GM12878 (cell line): Measurements from ENCODE around the gene MRM1. TPM values are rescaled to one million over a fixed set of nuclear protein-coding genes. Genes with fewer than 3 reads are reported as not detected.

Experiments
- ATAC-seq: fragments of 200-7000 bp; cut with Tn5 transposase; 3 replicates; pipeline ENCODE4 v1.9.1; 2020; ENCODE audit warnings: mild to moderate bottlenecking, moderate library complexity
- BruUV-seq: library from RNA; stranded (reverse); fragments of 400-500 nt; replicated peaks from 2 replicates; lab custom pipeline; 2021; lab: Mats Ljungman, UMichigan
- CTCF ChIA-PET: fragments of 300-600 bp; sonication (Branson Sonifier 250); formaldehyde crosslinking; extraction: SDS; loops from one replicate; lab custom pipeline; 2021; ENCODE audit warnings: inconsistent platforms; lab: Yijun Ruan, JAX
- POLR2A ChIA-PET: fragments of 350-600 bp; formaldehyde crosslinking; extraction: SDS; loops from one replicate; lab custom pipeline; 2021; ENCODE audit warnings: inconsistent platforms; lab: Charles Lee
- RAD21 ChIA-PET: fragments of 300-600 bp; sonication (Branson Sonifier 250); formaldehyde crosslinking; loops from one replicate; lab custom pipeline; 2023; ENCODE audit warnings: antibody characterized with exemption; ENCODE audit not compliant: unreplicated experiment; lab: Charles Lee
- SMC1A ChIA-PET: fragments of 300-600 bp; sonication (Branson Sonifier 250); formaldehyde crosslinking; loops from one replicate; lab custom pipeline; 2023; ENCODE audit not compliant: unreplicated experiment, uncharacterized antibody; lab: Charles Lee
- DNase-seq: peaks from one replicate; pipeline ENCODE4 v3.0.0-alpha.2; 2011; ENCODE audit warnings: low read depth, low spot score
- FAIRE-seq: peaks from 3 replicates; lab custom pipeline; 2011; peaks lifted over from hg19 to GRCh38; lab: Jason Lieb, UNC
- H2AFZ ChIP-seq: 2 replicates; pipeline ENCODE4 v1.6.0; 2011; ENCODE audit warnings: low read depth, low read length, control low read depth; ENCODE audit not compliant: control insufficient read depth
- H3K27ac ChIP-seq: 2 replicates; pipeline ENCODE4 v1.5.1; 2011; ENCODE audit warnings: control low read depth; ENCODE audit not compliant: control insufficient read depth, insufficient read depth
- H3K27me3 ChIP-seq, 2 experiments: replicated peaks in 1 of 2; 2 replicates each; pipeline versions ENCODE4 v1.6.0 to v1.6.1; 2011; ENCODE audit warnings: low read length in 1 of 2; ENCODE audit not compliant: control insufficient read depth in 2 of 2, insufficient read depth in 2 of 2
- H3K36me3 ChIP-seq, 2 experiments: 2 replicates each; pipeline ENCODE4 v1.5.1; 2011; ENCODE audit warnings: low read length in 1 of 2; ENCODE audit not compliant: control insufficient read depth in 2 of 2, insufficient read depth in 2 of 2
- H3K4me1 ChIP-seq: 2 replicates; pipeline ENCODE4 v1.6.1; 2011; ENCODE audit warnings: mild to moderate bottlenecking, low read length, moderate library complexity, mixed read lengths; ENCODE audit not compliant: control insufficient read depth, insufficient read depth
- H3K4me2 ChIP-seq: 2 replicates; pipeline ENCODE4 v1.6.0; 2011; ENCODE audit warnings: control low read depth; ENCODE audit not compliant: control insufficient read depth, insufficient read depth
- H3K4me3 ChIP-seq: fragments of 200-600 bp; sonication (generic); 2 replicates; pipeline ENCODE4 v1.5.1; 2016
- H3K79me2 ChIP-seq: 2 replicates; pipeline ENCODE4 v1.6.0; 2011; ENCODE audit warnings: low read length; ENCODE audit not compliant: control insufficient read depth, insufficient read depth
- H3K9ac ChIP-seq: 2 replicates; pipeline ENCODE4 v1.8.0; 2011; ENCODE audit warnings: low read length, control low read depth, mixed read lengths; ENCODE audit not compliant: control insufficient read depth, insufficient read depth
- H3K9me3 ChIP-seq: replicated peaks from 3 replicates; pipeline ENCODE4 v1.5.1; 2011; ENCODE audit warnings: mild to moderate bottlenecking, low read length; ENCODE audit not compliant: control insufficient read depth, insufficient read depth
- H4K20me1 ChIP-seq: 2 replicates; pipeline ENCODE4 v1.6.0; 2011; ENCODE audit not compliant: control insufficient read depth, insufficient read depth
- ASH2L ChIP-seq: fragments of 300-600, 200-600 bp; sonication (generic); IDR thresholded peaks from 2 replicates; pipeline ENCODE4 v1.6.1; 2017; ENCODE audit warnings: low read depth, mild to moderate bottlenecking, borderline replicate concordance
- BACH1 ChIP-seq: fragments of 450-650 bp; IDR thresholded peaks from 2 replicates; pipeline ENCODE4 v1.6.1; 2017; ENCODE audit warnings: mild to moderate bottlenecking, borderline replicate concordance
- CBFB ChIP-seq: IDR thresholded peaks from 2 replicates; pipeline ENCODE4 v1.6.1; 2016; ENCODE audit warnings: antibody characterized with exemption, low read depth
- E4F1 ChIP-seq: fragments of 450-650 bp; IDR thresholded peaks from 2 replicates; pipeline ENCODE4 v1.6.1; 2018; ENCODE audit warnings: borderline replicate concordance, mild to moderate bottlenecking; ENCODE audit not compliant: partially characterized antibody
- EP300 ChIP-seq, 2 experiments: fragments of 150-350 bp in 1 of 2; IDR thresholded peaks; 2 replicates each; pipeline ENCODE4 v1.6.1; 2011 to 2012; ENCODE audit warnings: low read depth in 2 of 2, low read length in 2 of 2, borderline replicate concordance in 1 of 2, improper control_type of control experiment in 1 of 2, inconsistent platforms in 1 of 2; ENCODE audit not compliant: control insufficient read depth in 1 of 2
- FOXK2 ChIP-seq: fragments of 450-650 bp; IDR thresholded peaks from 2 replicates; pipeline ENCODE4 v1.6.1; 2017; ENCODE audit warnings: mild to moderate bottlenecking, moderate library complexity
- KAT2A ChIP-seq: conservative IDR thresholded peaks from 2 replicates; pipeline ENCODE4 v1.6.1; 2011; ENCODE audit warnings: low read depth, low read length; ENCODE audit not compliant: control insufficient read depth
- NKRF ChIP-seq: fragments of 450-650 bp; conservative IDR thresholded peaks from 2 replicates; pipeline ENCODE4 v1.6.1; 2017; ENCODE audit warnings: mild to moderate bottlenecking, moderate library complexity
- NR2C2 ChIP-seq: IDR thresholded peaks from 2 replicates; pipeline ENCODE4 v1.6.1; 2011; ENCODE audit warnings: borderline replicate concordance, low read depth; ENCODE audit not compliant: control insufficient read depth, insufficient read length
- NR2F1 ChIP-seq: fragments of 450-650 bp; conservative IDR thresholded peaks from 2 replicates; pipeline ENCODE4 v1.6.1; 2017; ENCODE audit warnings: mild to moderate bottlenecking
- NRF1 ChIP-seq: conservative IDR thresholded peaks from 2 replicates; pipeline ENCODE4 v1.6.1; 2011; ENCODE audit warnings: mild to moderate bottlenecking, low read depth, low read length, improper control_type of control experiment
- PML ChIP-seq: IDR thresholded peaks from 2 replicates; pipeline ENCODE4 v1.6.1; 2012; ENCODE audit warnings: low read length, inconsistent platforms
- SIN3A ChIP-seq: IDR thresholded peaks from 2 replicates; pipeline ENCODE4 v1.6.1; 2012; ENCODE audit warnings: low read depth, low read length, improper control_type of control experiment
- SIX5 ChIP-seq: IDR thresholded peaks from 2 replicates; pipeline ENCODE4 v1.6.1; 2011; ENCODE audit warnings: mild to moderate bottlenecking, low read depth, low read length, moderate library complexity; ENCODE audit not compliant: severe bottlenecking
- TCF3 ChIP-seq: IDR thresholded peaks from 2 replicates; pipeline ENCODE4 v1.6.1; 2012; ENCODE audit warnings: low read depth, mild to moderate bottlenecking, low read length, borderline replicate concordance; ENCODE audit not compliant: insufficient read depth
- USF2 ChIP-seq: IDR thresholded peaks from 2 replicates; pipeline ENCODE4 v1.6.1; 2011; ENCODE audit warnings: low read depth, low read length, improper control_type of control experiment, borderline replicate concordance
- YBX1 ChIP-seq: fragments of 450-650 bp; IDR thresholded peaks from 2 replicates; pipeline ENCODE4 v1.6.1; 2016; ENCODE audit warnings: antibody characterized with exemption
- WGBS: methylation state at CpG from one replicate; pipeline ENCODE4 v1.1.6; 2016; ENCODE audit warnings: low lambda C conversion rate; ENCODE audit not compliant: insufficient replicate concordance, insufficient coverage; ENCODE audit errors: missing lambda C conversion rate; 5-methylcytosine and 5-hydroxymethylcytosine counted together
- in situ Hi-C: fragments of 300-500 bp; cut with MboI; formaldehyde crosslinking; loops from 9 replicates; pipeline ENCODE4 v1.14.3; 2018; ENCODE audit warnings: mixed read lengths
- intact Hi-C: fragments of 100-400 bp; cut with micrococcal nuclease; formaldehyde crosslinking; loops from one replicate; pipeline ENCODE4 v1.14.2; 2022; ENCODE audit not compliant: unreplicated experiment
- polyA plus RNA-seq, 11 experiments: library from polyadenylated mRNA; depleted of rRNA in 4 of 11; unstranded in 6 of 11; stranded (reverse) in 5 of 11; fragments of >200 nt; fragmentation: Nextera tagmentation in 4 of 11; fragmentation: Illumina TruSeq in 1 of 11; extraction: Ambion mirVana in 4 of 11; extraction: Trizol in 1 of 11; gene quantifications; 1 replicate in 1 of 11; 2 replicates in 10 of 11; pipeline versions ENCODE4 v1.2.1 to v1.2.3, GENCODE V29; 2011 to 2016; ENCODE audit warnings: inconsistent platforms in 2 of 11, missing spikeins in 2 of 11, low read depth in 1 of 11
- total RNA-seq, 4 experiments: library from RNA; depleted of rRNA in 3 of 4; stranded (reverse); fragments of >200 nt in 3 of 4; fragmentation: Illumina TruSeq in 1 of 4; extraction: Trizol in 1 of 4; gene quantifications; 2 replicates each; pipeline versions ENCODE4 v1.2.1 to v1.2.3, GENCODE V29; 2013 to 2021

The MRM1 gene
- total and polyA plus RNA-seq, 10 of the 15 experiments (the other 5 are each of a cell fraction or from before 2014, with no cell fraction given) = 0.23 to 16.9 (median 13.2) TPM

- TF ChIP-seq ASH2L = no peak
- TF ChIP-seq EP300 (IDR thresholded peaks at IDR 0.05; ENCODE audit: borderline replicate concordance in 1 of 2, control insufficient read depth in 1 of 2, low read depth in 2 of 2, low read length in 2 of 2) = no peak
- no peak for TF ChIP-seq BACH1
- no peak for TF ChIP-seq KAT2A
These were observed 8.1 kb downstream of the MRM1 start (continued) for GRCh38 chr17:36609498-36609862.

GRCh38 chr17:36610474-36610873 lies 9.1 kb downstream of the MRM1 start:
- SMC1A ChIA-PET = no interaction called here
- no peak overlapping the region for H3K4me2 ChIP-seq
- no peak overlapping the region for H2AFZ ChIP-seq
- CTCF ChIA-PET = interaction anchor here (1.1 to 2.8 kb wide), 2 partner anchors 9 to 15 kb away, joined by 4 to 14 read pairs; partner anchors contain the start of gene MRM1
- H3K36me3 ChIP-seq = peaks cover 0 to 3% of the 10 kb centered on the region in 2 experiments; a peak in 1 of 4 replicates
- POLR2A ChIA-PET = no interaction called here
- H3K9me3 ChIP-seq = no peaks in the 10 kb centered on the region
- H3K79me2 ChIP-seq = peaks cover 7% of the 10 kb centered on the region
- H3K9ac ChIP-seq = no peak overlapping the region
- 88% methylated on average over 5 of the region's 6 CpGs for WGBS
- BruUV-seq = no TSS peak
- no peaks in the 10 kb centered on the region for H3K27me3 ChIP-seq
- DNase-seq (no peak), FAIRE-seq (no peak), ATAC-seq (no peak)
- in situ Hi-C loops = loop anchor here (25.0 kb wide), 2 partner anchors 452 to 627 kb away; no protein-coding TSS in a partner anchor
- intact Hi-C loops = no loop called here
- RAD21 ChIA-PET = interaction anchor here (1.1 to 1.5 kb wide), 2 partner anchors 7 to 9 kb away, joined by 4 read pairs; partner anchors contain the start of gene MRM1
- H4K20me1 ChIP-seq = no peaks in the 10 kb centered on the region
- H3K27ac ChIP-seq = no peak overlapping the region
- no peak overlapping the region for H3K4me3 ChIP-seq
- H3K4me1 ChIP-seq = no peaks in the 10 kb centered on the region; the same call in 1 of the 2 replicates
- TF ChIP-seq YBX1 = no peak
- TF ChIP-seq NRF1 = no peak
- TF ChIP-seq SIX5 = no peak
- TF ChIP-seq NR2C2 = no peak
- no peak for TF ChIP-seq FOXK2
- no peak for TF ChIP-seq SIN3A
- no peak for TF ChIP-seq USF2
- TF ChIP-seq CBFB = no peak
- TF ChIP-seq PML = no peak
- TF ChIP-seq TCF3 = no peak
- no peak for TF ChIP-seq E4F1
- no peak for TF ChIP-seq NKRF
- no peak for TF ChIP-seq NR2F1
